ENCODE measurements around the gene SLC49A3. TPM values are rescaled to one million over a fixed set of nuclear protein-coding genes. Genes with fewer than 3 reads are reported as not detected.
"Not testable (repeated sequence)": the region's sequence is repeated elsewhere in the genome, so short reads cannot be mapped to it uniquely, and the experiment has no call there.

SLC49A3 gene
- total RNA-seq, 1 experiment from 2014 or later: 0.20 TPM

- Mint-ChIP-seq H3K4me1 (ENCODE audit: low read depth, unreplicated experiment) (no peaks in the 10 kb centered on the region), H3K4me3 (ENCODE audit: unreplicated experiment) (no peak overlapping the region), H3K27ac (ENCODE audit: unreplicated experiment) (no peak overlapping the region), H3K36me3 (ENCODE audit: insufficient read depth, unreplicated experiment) (peaks cover 11% of the 10 kb centered on the region), H3K9me3 (ENCODE audit: unreplicated experiment) (no peaks in the 10 kb centered on the region), H3K27me3 (ENCODE audit: insufficient read depth, unreplicated experiment) (no peaks in the 10 kb centered on the region)
- Histone ChIP-seq H3K4me3 (ENCODE audit: low read depth, low read length) (no peak overlapping the region), H3K27me3 (replicated peaks; ENCODE audit: control insufficient read depth, insufficient read depth, low read length) (no peaks in the 10 kb centered on the region), H3K4me1 (no peaks in the 10 kb centered on the region), H3K9me3 (no peaks in the 10 kb centered on the region), H3K36me3 (ENCODE audit: control insufficient read depth, insufficient read depth, low read length) (no peaks in the 10 kb centered on the region)
- intact Hi-C loops (cut with micrococcal nuclease; ENCODE audit: unreplicated experiment): no loop called here
- no TSS peak for BruUV-seq (replicated peaks)
- ChIA-PET CTCF (no interaction called here), POLR2A (no interaction called here)
- DNase-seq: no peak
- TF ChIP-seq, protein P1, sequence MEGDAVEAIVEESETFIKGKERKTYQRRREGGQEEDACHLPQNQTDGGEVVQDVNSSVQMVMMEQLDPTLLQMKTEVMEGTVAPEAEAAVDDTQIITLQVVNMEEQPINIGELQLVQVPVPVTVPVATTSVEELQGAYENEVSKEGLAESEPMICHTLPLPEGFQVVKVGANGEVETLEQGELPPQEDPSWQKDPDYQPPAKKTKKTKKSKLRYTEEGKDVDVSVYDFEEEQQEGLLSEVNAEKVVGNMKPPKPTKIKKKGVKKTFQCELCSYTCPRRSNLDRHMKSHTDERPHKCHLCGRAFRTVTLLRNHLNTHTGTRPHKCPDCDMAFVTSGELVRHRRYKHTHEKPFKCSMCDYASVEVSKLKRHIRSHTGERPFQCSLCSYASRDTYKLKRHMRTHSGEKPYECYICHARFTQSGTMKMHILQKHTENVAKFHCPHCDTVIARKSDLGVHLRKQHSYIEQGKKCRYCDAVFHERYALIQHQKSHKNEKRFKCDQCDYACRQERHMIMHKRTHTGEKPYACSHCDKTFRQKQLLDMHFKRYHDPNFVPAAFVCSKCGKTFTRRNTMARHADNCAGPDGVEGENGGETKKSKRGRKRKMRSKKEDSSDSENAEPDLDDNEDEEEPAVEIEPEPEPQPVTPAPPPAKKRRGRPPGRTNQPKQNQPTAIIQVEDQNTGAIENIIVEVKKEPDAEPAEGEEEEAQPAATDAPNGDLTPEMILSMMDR (IDR thresholded peaks at IDR 0.05; ENCODE audit: insufficient read depth in 1 of 2, low read depth in 1 of 2, low read length in 1 of 2, severe bottlenecking in 1 of 2, unreplicated experiment in 1 of 2): no peak
Measured at GRCh38 chr4:702618-703048, 13.7 kb upstream of the SLC49A3 start.

- TF ChIP-seq, protein P1 (IDR thresholded peaks at IDR 0.05; ENCODE audit: insufficient read depth in 1 of 2, low read depth in 1 of 2, low read length in 1 of 2, severe bottlenecking in 1 of 2, unreplicated experiment in 1 of 2): no peak
- Mint-ChIP-seq H3K4me3 (ENCODE audit: unreplicated experiment) (no peak overlapping the region), H3K27me3 (ENCODE audit: insufficient read depth, unreplicated experiment) (no peaks in the 10 kb centered on the region), H3K27ac (ENCODE audit: unreplicated experiment) (no peak overlapping the region), H3K36me3 (ENCODE audit: insufficient read depth, unreplicated experiment) (peaks cover 11% of the 10 kb centered on the region), H3K4me1 (ENCODE audit: low read depth, unreplicated experiment) (no peaks in the 10 kb centered on the region), H3K9me3 (ENCODE audit: unreplicated experiment) (no peaks in the 10 kb centered on the region)
- Histone ChIP-seq H3K4me3 (ENCODE audit: low read depth, low read length) (no peak overlapping the region), H3K4me1 (no peaks in the 10 kb centered on the region), H3K27me3 (replicated peaks; ENCODE audit: control insufficient read depth, insufficient read depth, low read length) (no peaks in the 10 kb centered on the region), H3K36me3 (ENCODE audit: control insufficient read depth, insufficient read depth, low read length) (no peaks in the 10 kb centered on the region), H3K9me3 (no peaks in the 10 kb centered on the region)
- CTCF ChIA-PET: interaction anchor here (0.8 kb wide), 1 partner anchor 14 kb away, joined by 3 read pairs; no protein-coding TSS in a partner anchor
- intact Hi-C loops (cut with micrococcal nuclease; ENCODE audit: unreplicated experiment): no loop called here
- BruUV-seq (replicated peaks): no TSS peak
- no peak for DNase-seq
- POLR2A ChIA-PET: no interaction called here
Measured at GRCh38 chr4:700587-701264, 11.8 kb upstream of the SLC49A3 start.

DNA sequence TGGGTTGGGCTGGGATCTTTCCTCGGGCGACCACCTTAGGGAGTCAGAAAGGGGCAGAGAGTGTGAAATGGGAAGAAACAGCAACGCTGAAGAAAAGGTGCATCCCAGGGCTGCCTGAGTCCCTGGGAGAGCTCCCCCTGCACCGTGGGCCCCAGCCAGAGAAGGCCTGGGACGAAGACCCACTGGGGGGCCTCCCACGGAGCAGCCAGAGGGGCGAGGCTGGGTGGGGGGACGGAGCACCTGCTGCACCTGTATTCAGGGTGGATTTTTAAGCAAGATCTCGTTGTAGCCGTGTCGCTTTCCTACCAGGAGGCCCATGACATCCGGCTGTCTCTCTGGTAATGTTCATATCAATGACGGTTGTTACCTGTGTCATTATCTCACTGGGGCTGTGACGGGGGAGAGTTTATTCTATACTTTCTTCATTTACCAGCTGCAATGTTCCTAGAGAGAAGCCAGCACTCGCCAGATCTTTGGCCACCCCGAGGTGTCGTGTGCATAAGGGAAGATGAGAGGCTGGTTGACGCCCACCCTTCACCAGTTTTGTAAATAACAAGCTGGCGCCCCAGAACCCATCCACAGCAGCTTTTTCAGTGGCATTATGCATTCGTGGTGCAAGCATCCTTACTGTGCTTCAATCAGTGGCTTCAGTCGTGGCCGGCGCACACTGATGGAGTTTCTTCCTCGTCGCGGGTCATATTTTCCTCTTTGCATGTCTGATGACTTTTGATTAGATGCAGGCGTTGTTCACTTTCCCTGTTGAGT, 11.0 kb upstream of the SLC49A3 start:
- no TSS peak for BruUV-seq (replicated peaks)
- Mint-ChIP-seq H3K27ac (ENCODE audit: unreplicated experiment) (no peak overlapping the region), H3K4me1 (ENCODE audit: low read depth, unreplicated experiment) (no peaks in the 10 kb centered on the region), H3K9me3 (ENCODE audit: unreplicated experiment) (peaks cover 3% of the 10 kb centered on the region), H3K4me3 (ENCODE audit: unreplicated experiment) (no peak overlapping the region), H3K27me3 (ENCODE audit: insufficient read depth, unreplicated experiment) (no peaks in the 10 kb centered on the region), H3K36me3 (ENCODE audit: insufficient read depth, unreplicated experiment) (peaks cover 7% of the 10 kb centered on the region)
- Histone ChIP-seq H3K36me3 (ENCODE audit: control insufficient read depth, insufficient read depth, low read length) (no peaks in the 10 kb centered on the region), H3K27me3 (replicated peaks; ENCODE audit: control insufficient read depth, insufficient read depth, low read length) (no peaks in the 10 kb centered on the region), H3K9me3 (no peaks in the 10 kb centered on the region), H3K4me1 (no peaks in the 10 kb centered on the region), H3K4me3 (ENCODE audit: low read depth, low read length) (no peak overlapping the region)
- CTCF ChIA-PET: interaction anchor here (0.6 to 0.8 kb wide), 3 partner anchors 13 to 147 kb away, joined by 3 to 5 read pairs (median 3); no protein-coding TSS in a partner anchor
- POLR2A ChIA-PET: no interaction called here
- intact Hi-C loops (cut with micrococcal nuclease; ENCODE audit: unreplicated experiment): no loop called here
- TF ChIP-seq, protein P1 (IDR thresholded peaks at IDR 0.05; ENCODE audit: insufficient read depth in 1 of 2, low read depth in 1 of 2, low read length in 1 of 2, severe bottlenecking in 1 of 2, unreplicated experiment in 1 of 2): no peak
- no peak for DNase-seq

DNA sequence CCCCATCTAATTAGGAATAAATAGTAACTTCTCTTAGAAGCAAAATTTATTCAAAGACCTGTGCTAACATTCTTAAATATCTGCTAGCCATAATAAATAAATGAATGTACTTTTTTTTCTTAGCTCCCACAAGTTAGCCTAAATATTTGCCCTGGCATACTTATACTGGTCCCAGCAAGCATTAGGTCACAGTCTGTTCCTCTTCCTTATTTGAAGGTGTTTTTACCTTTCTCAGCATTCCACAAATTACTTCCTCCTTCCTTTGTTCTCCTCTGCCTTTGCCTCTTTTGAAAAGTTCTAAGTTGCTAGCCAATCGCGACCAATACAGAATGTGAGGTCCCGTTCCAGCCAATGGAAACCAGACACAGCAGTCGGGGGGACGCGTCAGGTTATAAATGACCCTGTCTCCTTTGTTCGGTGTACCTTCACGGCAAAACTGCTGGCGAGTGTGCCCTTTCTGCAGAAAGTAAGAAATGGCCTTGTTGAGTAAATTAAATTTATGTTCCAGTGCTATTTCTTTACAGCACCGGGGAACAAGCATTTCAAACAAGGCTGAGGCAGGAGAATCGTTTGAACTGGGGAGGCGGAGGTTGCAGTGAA, 5.5 kb upstream of the SLC49A3 start:
- H3K27ac Mint-ChIP-seq (ENCODE audit: unreplicated experiment); H3K4me1 ChIP-seq; DNase-seq; H3K4me3 Mint-ChIP-seq (ENCODE audit: unreplicated experiment); POLR2A ChIA-PET; intact Hi-C loops (cut with micrococcal nuclease; ENCODE audit: unreplicated experiment); H3K36me3 Mint-ChIP-seq (ENCODE audit: insufficient read depth, unreplicated experiment); BruUV-seq (replicated peaks); H3K27me3 Mint-ChIP-seq (ENCODE audit: insufficient read depth, unreplicated experiment); H3K36me3 ChIP-seq (ENCODE audit: control insufficient read depth, insufficient read depth, low read length); H3K27me3 ChIP-seq (replicated peaks; ENCODE audit: control insufficient read depth, insufficient read depth, low read length); H3K9me3 ChIP-seq; H3K4me3 ChIP-seq (ENCODE audit: low read depth, low read length); CTCF ChIA-PET; H3K4me1 Mint-ChIP-seq (ENCODE audit: low read depth, unreplicated experiment): not testable (repeated sequence)
- H3K9me3 Mint-ChIP-seq (ENCODE audit: unreplicated experiment): peaks cover 13% of the 10 kb centered on the region
